ENCODE results near the gene CENPT. TPM values are rescaled to one million over a fixed set of nuclear protein-coding genes. Genes with fewer than 3 reads are reported as not detected.

The CENPT gene
- total and polyA plus RNA-seq, 2 of the 8 experiments (the other 6 are each of a cell fraction or from before 2014, with no cell fraction given) = 42.4 to 53.4 TPM

DNA sequence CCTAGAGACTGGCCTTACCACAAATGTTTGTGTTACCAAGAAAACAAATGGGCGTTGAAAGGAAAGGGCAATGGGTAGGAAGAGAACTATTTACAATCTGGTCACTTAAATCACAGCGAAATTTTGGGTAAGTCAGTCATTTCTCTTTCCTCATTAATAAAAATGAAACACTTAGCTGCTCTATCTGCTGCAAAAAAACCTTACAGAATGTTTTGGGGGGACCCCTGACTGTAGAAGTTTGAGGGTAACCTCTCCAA lies 1.5 kb downstream of the CENPT start:
- H4K20me1 ChIP-seq (replicated peaks in 1 of 2; ENCODE audit: control insufficient read depth in 1 of 2, insufficient read depth in 2 of 2, low read length in 2 of 2) = peaks cover 19 to 24% of the 10 kb centered on the region in 2 experiments
- POLR2A ChIA-PET (ENCODE audit: partially characterized antibody) = interaction anchor here (0.6 to 11.7 kb wide), 13 partner anchors 9 to 90 kb away, joined by 3 to 100 read pairs (median 5); partner anchors contain the start of genes EDC4, PSKH1, RANBP10 and TSNAXIP1
- peaks cover 14% of the 10 kb centered on the region for H3K79me1 ChIP-seq (ENCODE audit: low read depth, low read length)
- FAIRE-seq = no peak
- peaks cover 8 to 32% (median 17%) of the 10 kb centered on the region in 4 experiments for H3K4me1 ChIP-seq (replicated peaks in 1 of 4; ENCODE audit: control insufficient read depth in 3 of 4, insufficient read depth in 4 of 4, low read length in 3 of 4)
- H3K9me3 ChIP-seq (ENCODE audit: insufficient read depth in 2 of 2, low read depth in 1 of 2, low read length in 1 of 2) = no peaks in the 10 kb centered on the region
- peak overlapping the region; percentile 90 to 94 for H3K4me2 ChIP-seq (ENCODE audit: insufficient read depth in 1 of 2, low read depth in 2 of 2, low read length in 2 of 2)
- peaks cover 16 to 62% of the 10 kb centered on the region in 2 experiments for H3K79me2 ChIP-seq (ENCODE audit: control insufficient read depth in 1 of 2, insufficient read depth in 2 of 2, low read length in 2 of 2)
- peak overlapping the region; percentile 56 to 92 (median 79) for H3K4me3 ChIP-seq (ENCODE audit: extremely low read depth in 1 of 4, insufficient read depth in 2 of 4, low read depth in 3 of 4, low read length in 4 of 4)
- H2AK5ac ChIP-seq (ENCODE audit: low read depth, low read length) = 0 out of 2 replicates have a peak overlapping the region, but pooled peaks have one; percentile 61
- no peak overlapping the region for H2BK20ac ChIP-seq (ENCODE audit: low read length)
- peak overlapping the region; percentile 52 for H4K91ac ChIP-seq (replicated peaks; ENCODE audit: insufficient read length, low read length)
- peaks cover 22% of the 10 kb centered on the region for H3K23me2 ChIP-seq (ENCODE audit: low read depth, low read length)
- no peak for TF ChIP-seq CBX5 (IDR thresholded peaks at IDR 0.05; ENCODE audit: low read depth, low read length)
- TF ChIP-seq MAFK (IDR thresholded peaks at IDR 0.05; ENCODE audit: low read depth, low read length) = no peak
- TF ChIP-seq RXRA (IDR thresholded peaks at IDR 0.05; ENCODE audit: insufficient read depth, low read depth, low read length) = no peak
- no peak for TF ChIP-seq POLR2AphosphoS5 (IDR thresholded peaks at IDR 0.05; ENCODE audit: low read depth, low read length)
- no peak for TF ChIP-seq CEBPB (IDR thresholded peaks at IDR 0.05; ENCODE audit: low read depth, low read length)
- TF ChIP-seq JUN (IDR thresholded peaks at IDR 0.05; ENCODE audit: low read depth, low read length) = no peak
- no peak for TF ChIP-seq EP300 (IDR thresholded peaks at IDR 0.05; ENCODE audit: borderline replicate concordance in 1 of 2, low read depth in 2 of 2, low read length in 2 of 2)
- TF ChIP-seq GTF2F1 (IDR thresholded peaks at IDR 0.05; ENCODE audit: borderline replicate concordance, low read depth, low read length) = no peak
- no peak for TF ChIP-seq CHD2 (IDR thresholded peaks at IDR 0.05; ENCODE audit: low read length)
- peaks cover 0 to 4% (median 0%) of the 10 kb centered on the region in 4 experiments; a peak in 2 of 8 replicates for H3K36me3 ChIP-seq (ENCODE audit: control insufficient read depth in 2 of 4, insufficient read depth in 4 of 4, low read length in 3 of 4)
- peak overlapping the region; percentile 80 for H3K27ac ChIP-seq (ENCODE audit: low read depth, low read length)
- peak overlapping the region; percentile 40 for H2BK120ac ChIP-seq (replicated peaks; ENCODE audit: low read depth, low read length)
- no peak overlapping the region for H2AFZ ChIP-seq (ENCODE audit: low read length)
- H2BK12ac ChIP-seq (ENCODE audit: low read depth, low read length) = no peak overlapping the region
- H4K8ac ChIP-seq (ENCODE audit: extremely low read depth, insufficient read depth, low read length) = peak overlapping the region; percentile 35; the same call in 1 of the 2 replicates
- H3K9ac ChIP-seq (replicated peaks in 1 of 4; ENCODE audit: extremely low read depth in 1 of 4, low read depth in 3 of 4, low read length in 3 of 4) = peak overlapping the region; percentile 35 to 75 (median 68); a peak in 6 of 7 replicates
- peak overlapping the region; percentile 93 for H3K18ac ChIP-seq (ENCODE audit: extremely low read depth, low read length)
- H3K4ac ChIP-seq (replicated peaks; ENCODE audit: insufficient read length, low read depth, low read length) = no peak overlapping the region
- peak overlapping the region; percentile 82 for H4K5ac ChIP-seq (ENCODE audit: insufficient read length, low read depth, low read length)
- H3K27me3 ChIP-seq (replicated peaks in 1 of 4; ENCODE audit: control insufficient read depth in 3 of 4, extremely low read depth in 1 of 4, insufficient read depth in 3 of 4, low read length in 3 of 4) = no peaks in the 10 kb centered on the region
- no peak overlapping the region for H2BK15ac ChIP-seq (ENCODE audit: low read length)
- DNase-seq (ENCODE audit: low read depth in 1 of 2, low spot score in 2 of 2) = no peak
- WGBS, 2 experiments (ENCODE audit: extremely low coverage in 1 of 2, insufficient coverage in 1 of 2, insufficient read length in 1 of 2, insufficient replicate concordance in 2 of 2, low coverage in 1 of 2, low lambda C conversion rate in 2 of 2, missing lambda C conversion rate in 1 of 2) = 33% methylated on average over 2 of the region's 2 CpGs; no CpG with 5 or more reads in 1 of the 2 experiments
- H3K56ac ChIP-seq (replicated peaks; ENCODE audit: insufficient read length, low read depth, low read length) = peak overlapping the region; percentile 83
- no peak overlapping the region for H3K14ac ChIP-seq (ENCODE audit: insufficient read length)
- H3K23ac ChIP-seq (ENCODE audit: insufficient read length) = no peak overlapping the region
- CTCF ChIA-PET (ENCODE audit: partially characterized antibody) = interaction anchor here (0.6 to 10.2 kb wide), 13 partner anchors 10 to 183 kb away, joined by 3 to 123 read pairs (median 4); no protein-coding TSS in a partner anchor
- H2BK5ac ChIP-seq (ENCODE audit: low read depth, low read length) = peak overlapping the region; percentile 75; the same call in 1 of the 2 replicates
